ENCODE data around the gene LTBP1.

LTBP1 gene

GRCh38 chr2:33131111-33131510, 184.4 kb downstream of the LTBP1 start:
- Histone ChIP-seq H3K27ac (ENCODE audit: low read depth, low read length) (peak overlapping the region; percentile 11), H2BK120ac (ENCODE audit: insufficient read depth, low read length, poor library complexity) (no peak overlapping the region), H4K91ac (ENCODE audit: low read depth, low read length) (no peak overlapping the region), H4K12ac (ENCODE audit: low read depth, low read length) (no peak overlapping the region), H3K27me3 (ENCODE audit: insufficient read depth, low read length) (no peaks in the 10 kb centered on the region), H3K9me3 (ENCODE audit: insufficient read depth, low read depth, low read length) (no peaks in the 10 kb centered on the region), H2AK5ac (ENCODE audit: low read length) (no peak overlapping the region), H2BK5ac (ENCODE audit: low read depth, low read length, poor library complexity) (peak overlapping the region; percentile 32), H4K8ac (ENCODE audit: low read depth, low read length) (no peak overlapping the region), H3K4me3 (ENCODE audit: low read depth, low read length) (no peak overlapping the region), H3K4me1 (ENCODE audit: control insufficient read depth in 1 of 2, insufficient read depth in 2 of 2, low read length in 2 of 2) (peaks cover 7 to 13% of the 10 kb centered on the region in 2 experiments), H3K14ac (ENCODE audit: low read length) (peak overlapping the region; percentile 28), H3K18ac (ENCODE audit: low read length) (no peak overlapping the region), H3K79me2 (ENCODE audit: control insufficient read depth, insufficient read depth, low read length, poor library complexity) (no peaks in the 10 kb centered on the region), H3K79me1 (ENCODE audit: low read length) (peaks cover 7% of the 10 kb centered on the region), H3K4me2 (ENCODE audit: low read length) (no peak overlapping the region), H3K36me3 (ENCODE audit: control insufficient read depth in 1 of 2, insufficient read depth in 2 of 2, low read length in 2 of 2) (no peaks in the 10 kb centered on the region), H3K9ac (ENCODE audit: low read length) (no peak overlapping the region), H3K4ac (ENCODE audit: low read depth, low read length) (no peak overlapping the region), H2AFZ (ENCODE audit: insufficient read depth, low read length, poor library complexity) (no peak overlapping the region), H3K23ac (ENCODE audit: low read length) (no peak overlapping the region), H2BK12ac (ENCODE audit: low read length) (no peak overlapping the region)
- WGBS (ENCODE audit: extremely low coverage, insufficient coverage, insufficient read length), result no CpG with 5 or more reads among the region's 4 CpGs
- DNase-seq, result peak; percentile 12 to 73

DNA sequence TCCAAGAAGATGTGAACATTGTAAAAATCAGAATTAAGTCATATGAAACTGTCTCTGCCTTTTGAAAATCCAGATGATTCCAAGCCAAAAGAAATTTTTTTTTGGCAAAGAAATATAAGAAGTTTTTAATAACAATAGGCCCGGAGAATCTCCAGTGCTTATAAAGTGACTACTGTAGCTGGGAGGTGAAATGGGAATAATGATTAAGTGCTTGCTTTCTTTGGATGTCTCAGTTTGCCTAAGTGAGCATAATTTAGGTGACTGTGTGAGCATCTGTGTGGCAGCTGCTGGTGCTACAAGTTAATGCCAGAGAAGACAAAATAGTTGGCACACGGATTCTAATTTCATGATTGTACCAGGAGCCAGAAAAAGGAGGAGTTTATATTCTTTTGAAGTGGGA, 185.0 kb downstream of the LTBP1 start:
- Histone ChIP-seq H3K14ac (ENCODE audit: low read length) (no peak overlapping the region), H3K4me2 (ENCODE audit: low read length) (no peak overlapping the region), H3K4me3 (ENCODE audit: low read depth, low read length) (no peak overlapping the region), H2AK5ac (ENCODE audit: low read length) (no peak overlapping the region), H3K36me3 (ENCODE audit: control insufficient read depth in 1 of 2, insufficient read depth in 2 of 2, low read length in 2 of 2) (no peaks in the 10 kb centered on the region), H2BK5ac (ENCODE audit: low read depth, low read length, poor library complexity) (no peak overlapping the region), H3K18ac (ENCODE audit: low read length) (no peak overlapping the region), H3K27ac (ENCODE audit: low read depth, low read length) (no peak overlapping the region), H2AFZ (ENCODE audit: insufficient read depth, low read length, poor library complexity) (no peak overlapping the region), H4K8ac (ENCODE audit: low read depth, low read length) (no peak overlapping the region), H3K23ac (ENCODE audit: low read length) (no peak overlapping the region), H3K79me2 (ENCODE audit: control insufficient read depth, insufficient read depth, low read length, poor library complexity) (no peaks in the 10 kb centered on the region), H2BK120ac (ENCODE audit: insufficient read depth, low read length, poor library complexity) (no peak overlapping the region), H4K91ac (ENCODE audit: low read depth, low read length) (no peak overlapping the region), H3K9me3 (ENCODE audit: insufficient read depth, low read depth, low read length) (no peaks in the 10 kb centered on the region), H3K27me3 (ENCODE audit: insufficient read depth, low read length) (no peaks in the 10 kb centered on the region), H3K9ac (ENCODE audit: low read length) (no peak overlapping the region), H4K12ac (ENCODE audit: low read depth, low read length) (no peak overlapping the region), H3K4me1 (ENCODE audit: control insufficient read depth in 1 of 2, insufficient read depth in 2 of 2, low read length in 2 of 2) (peaks cover 7 to 13% of the 10 kb centered on the region in 2 experiments), H2BK12ac (ENCODE audit: low read length) (no peak overlapping the region), H3K4ac (ENCODE audit: low read depth, low read length) (no peak overlapping the region), H3K79me1 (ENCODE audit: low read length) (peaks cover 7% of the 10 kb centered on the region)
- WGBS (ENCODE audit: extremely low coverage, insufficient coverage, insufficient read length), result no CpG with 5 or more reads among the region's 2 CpGs
- DNase-seq, result no peak

GRCh38 chr2:33133454-33133952, 186.8 kb downstream of the LTBP1 start:
- peak in 1 of 2 donors; percentile 13 for DNase-seq
- Histone ChIP-seq H3K27ac (ENCODE audit: low read depth, low read length) (no peak overlapping the region), H3K79me1 (ENCODE audit: low read length) (peaks cover 7% of the 10 kb centered on the region), H3K27me3 (ENCODE audit: insufficient read depth, low read length) (no peaks in the 10 kb centered on the region), H2AFZ (ENCODE audit: insufficient read depth, low read length, poor library complexity) (no peak overlapping the region), H3K4me2 (ENCODE audit: low read length) (no peak overlapping the region), H2BK12ac (ENCODE audit: low read length) (no peak overlapping the region), H3K4ac (ENCODE audit: low read depth, low read length) (no peak overlapping the region), H3K9ac (ENCODE audit: low read length) (no peak overlapping the region), H2BK5ac (ENCODE audit: low read depth, low read length, poor library complexity) (no peak overlapping the region), H2BK120ac (ENCODE audit: insufficient read depth, low read length, poor library complexity) (no peak overlapping the region), H3K9me3 (ENCODE audit: insufficient read depth, low read depth, low read length) (no peaks in the 10 kb centered on the region), H3K4me3 (ENCODE audit: low read depth, low read length) (no peak overlapping the region), H4K8ac (ENCODE audit: low read depth, low read length) (no peak overlapping the region), H4K91ac (ENCODE audit: low read depth, low read length) (no peak overlapping the region), H3K36me3 (ENCODE audit: control insufficient read depth in 1 of 2, insufficient read depth in 2 of 2, low read length in 2 of 2) (no peaks in the 10 kb centered on the region), H3K79me2 (ENCODE audit: control insufficient read depth, insufficient read depth, low read length, poor library complexity) (no peaks in the 10 kb centered on the region), H3K4me1 (ENCODE audit: control insufficient read depth in 1 of 2, insufficient read depth in 2 of 2, low read length in 2 of 2) (peaks cover 7 to 13% of the 10 kb centered on the region in 2 experiments), H3K14ac (ENCODE audit: low read length) (no peak overlapping the region), H2AK5ac (ENCODE audit: low read length) (no peak overlapping the region), H3K18ac (ENCODE audit: low read length) (no peak overlapping the region), H4K12ac (ENCODE audit: low read depth, low read length) (no peak overlapping the region), H3K23ac (ENCODE audit: low read length) (no peak overlapping the region)
- WGBS (ENCODE audit: extremely low coverage, insufficient coverage, insufficient read length), result no CpG with 5 or more reads among the region's 7 CpGs

GRCh38 chr2:33134086-33134771, 187.5 kb downstream of the LTBP1 start:
- Histone ChIP-seq H3K14ac (ENCODE audit: low read length) (no peak overlapping the region), H2BK5ac (ENCODE audit: low read depth, low read length, poor library complexity) (no peak overlapping the region), H3K27me3 (ENCODE audit: insufficient read depth, low read length) (no peaks in the 10 kb centered on the region), H3K4me3 (ENCODE audit: low read depth, low read length) (no peak overlapping the region), H2BK120ac (ENCODE audit: insufficient read depth, low read length, poor library complexity) (no peak overlapping the region), H2BK12ac (ENCODE audit: low read length) (no peak overlapping the region), H3K27ac (ENCODE audit: low read depth, low read length) (no peak overlapping the region), H2AFZ (ENCODE audit: insufficient read depth, low read length, poor library complexity) (no peak overlapping the region), H3K36me3 (ENCODE audit: control insufficient read depth in 1 of 2, insufficient read depth in 2 of 2, low read length in 2 of 2) (no peaks in the 10 kb centered on the region), H4K91ac (ENCODE audit: low read depth, low read length) (no peak overlapping the region), H3K4me1 (ENCODE audit: control insufficient read depth in 1 of 2, insufficient read depth in 2 of 2, low read length in 2 of 2) (peaks cover 7 to 13% of the 10 kb centered on the region in 2 experiments), H3K9ac (ENCODE audit: low read length) (no peak overlapping the region), H3K79me2 (ENCODE audit: control insufficient read depth, insufficient read depth, low read length, poor library complexity) (no peaks in the 10 kb centered on the region), H2AK5ac (ENCODE audit: low read length) (no peak overlapping the region), H3K23ac (ENCODE audit: low read length) (no peak overlapping the region), H3K4ac (ENCODE audit: low read depth, low read length) (no peak overlapping the region), H3K4me2 (ENCODE audit: low read length) (no peak overlapping the region), H4K12ac (ENCODE audit: low read depth, low read length) (no peak overlapping the region), H3K79me1 (ENCODE audit: low read length) (peaks cover 7% of the 10 kb centered on the region), H4K8ac (ENCODE audit: low read depth, low read length) (no peak overlapping the region), H3K18ac (ENCODE audit: low read length) (no peak overlapping the region), H3K9me3 (ENCODE audit: insufficient read depth, low read depth, low read length) (no peaks in the 10 kb centered on the region)
- peak; percentile 82 to 90 for DNase-seq
- no CpG with 5 or more reads among the region's 14 CpGs for WGBS (ENCODE audit: extremely low coverage, insufficient coverage, insufficient read length)
